Large intestine (tissue), 3 donors: ENCODE data around the gene TMED7. TPM values are rescaled to one million over a fixed set of nuclear protein-coding genes. Genes with fewer than 3 reads are reported as not detected.

ENCODE experiments used
- DNase-seq, 2 donors: peaks; one replicate each; pipeline versions ENCODE4 v3.0.0 to v3.0.0-alpha.2; 2013
- H3K27ac ChIP-seq: one replicate; pipeline ENCODE4 v1.5.1; 2013; ENCODE audit warnings: low read length
- H3K27me3 ChIP-seq: 2 replicates; pipeline ENCODE4 v1.6.1; 2013; ENCODE audit warnings: low read length; ENCODE audit not compliant: control insufficient read depth, insufficient read depth
- H3K36me3 ChIP-seq: 2 replicates; pipeline ENCODE4 v1.6.1; 2013; ENCODE audit warnings: low read length; ENCODE audit not compliant: control insufficient read depth, insufficient read depth
- H3K4me1 ChIP-seq: one replicate; pipeline ENCODE4 v1.6.1; 2013; ENCODE audit warnings: low read length; ENCODE audit not compliant: control insufficient read depth, insufficient read depth
- H3K4me3 ChIP-seq: one replicate; pipeline ENCODE4 v1.5.1; 2013; ENCODE audit warnings: low read length
- H3K9me3 ChIP-seq: one replicate; pipeline ENCODE4 v1.6.1; 2013; ENCODE audit warnings: mild to moderate bottlenecking, low read depth, low read length, moderate library complexity; ENCODE audit not compliant: control insufficient read depth
- WGBS: methylation state at CpG from one replicate; pipeline ENCODE4 v1.1.5; 2013; ENCODE audit warnings: low lambda C conversion rate; ENCODE audit not compliant: insufficient coverage; 5-methylcytosine and 5-hydroxymethylcytosine counted together
- polyA plus RNA-seq: library from polyadenylated mRNA; unstranded; fragments of 120-200 nt; gene quantifications from one replicate; pipeline ENCODE4 v1.2.1, GENCODE V29; 2013

TMED7 gene
- polyA plus RNA-seq, 1 donor: 107 TPM

DNA sequence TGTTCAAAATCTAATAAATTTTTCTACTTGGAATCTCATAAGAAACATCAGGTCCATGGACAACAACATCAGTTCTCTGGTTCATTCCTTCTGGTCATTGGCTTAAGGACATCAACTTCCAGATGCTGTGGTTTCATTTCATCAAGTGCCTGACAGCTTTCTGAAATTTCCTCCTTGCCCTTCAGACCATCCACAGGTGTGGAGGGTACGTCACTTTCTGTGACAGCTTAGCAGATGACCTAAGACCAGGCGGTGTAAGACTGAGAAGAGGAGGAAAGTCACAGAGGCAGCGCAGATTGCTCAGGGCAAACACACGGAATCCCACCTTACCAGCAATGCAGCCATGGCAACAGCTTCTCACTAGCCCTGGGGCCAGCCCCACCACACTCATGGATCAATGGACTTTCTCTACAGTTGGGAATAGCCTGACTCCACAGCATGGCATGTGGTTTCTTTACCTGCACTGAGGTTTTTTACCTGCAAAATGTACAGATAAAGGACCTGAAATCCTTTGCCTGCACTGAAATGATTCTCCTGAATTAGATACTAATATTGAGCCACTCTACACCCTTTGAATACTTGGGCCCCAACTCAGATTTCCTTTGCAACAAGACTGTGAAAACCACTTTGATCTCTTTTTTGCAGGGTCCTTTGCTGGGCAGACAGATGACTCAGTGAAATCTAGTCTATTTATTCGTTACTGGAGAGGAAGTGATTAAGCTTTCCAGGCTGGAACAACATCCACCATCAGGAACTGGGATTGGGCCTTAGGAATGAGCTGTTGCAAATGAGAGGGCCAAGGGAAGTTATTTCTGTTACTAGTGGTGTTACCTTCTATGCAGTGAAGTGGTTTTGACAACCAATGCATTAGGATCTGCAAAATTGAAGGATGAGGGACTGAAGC is 50.4 kb downstream of the TMED7 start:
- DNase-seq: no peak
- no peak overlapping the region for H3K27ac ChIP-seq
- no peaks in the 10 kb centered on the region for H3K27me3 ChIP-seq
- H3K4me1 ChIP-seq: no peaks in the 10 kb centered on the region
- no peaks in the 10 kb centered on the region for H3K36me3 ChIP-seq
- H3K9me3 ChIP-seq: no peaks in the 10 kb centered on the region
- H3K4me3 ChIP-seq: no peak overlapping the region
- WGBS: no CpG with 5 or more reads among the region's 5 CpGs

DNA sequence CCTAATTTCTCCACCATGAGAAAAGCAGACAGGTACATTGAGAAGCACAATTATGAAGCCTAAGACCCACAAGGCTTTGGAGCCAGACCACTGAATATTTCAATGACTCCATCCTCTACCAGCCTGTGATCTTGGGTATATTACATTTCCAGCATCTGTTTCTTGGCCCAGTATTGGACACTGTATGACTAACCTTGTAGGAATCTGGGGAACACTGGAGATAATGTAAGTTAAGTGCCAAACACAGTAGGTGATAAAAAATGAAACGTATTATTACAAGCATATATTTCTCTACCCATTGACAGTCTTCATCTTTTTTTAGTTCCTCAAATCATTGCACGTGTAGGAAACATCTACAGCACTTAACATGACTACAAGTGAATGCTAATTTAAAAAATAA is 52.7 kb downstream of the TMED7 start:
- Histone ChIP-seq H3K27me3 (no peaks in the 10 kb centered on the region), H3K4me1 (no peaks in the 10 kb centered on the region), H3K36me3 (no peaks in the 10 kb centered on the region), H3K27ac (no peak overlapping the region), H3K9me3 (no peaks in the 10 kb centered on the region), H3K4me3 (no peak overlapping the region)
- 86% methylated on average over 2 of the region's 2 CpGs for WGBS
- DNase-seq: no peak

DNA sequence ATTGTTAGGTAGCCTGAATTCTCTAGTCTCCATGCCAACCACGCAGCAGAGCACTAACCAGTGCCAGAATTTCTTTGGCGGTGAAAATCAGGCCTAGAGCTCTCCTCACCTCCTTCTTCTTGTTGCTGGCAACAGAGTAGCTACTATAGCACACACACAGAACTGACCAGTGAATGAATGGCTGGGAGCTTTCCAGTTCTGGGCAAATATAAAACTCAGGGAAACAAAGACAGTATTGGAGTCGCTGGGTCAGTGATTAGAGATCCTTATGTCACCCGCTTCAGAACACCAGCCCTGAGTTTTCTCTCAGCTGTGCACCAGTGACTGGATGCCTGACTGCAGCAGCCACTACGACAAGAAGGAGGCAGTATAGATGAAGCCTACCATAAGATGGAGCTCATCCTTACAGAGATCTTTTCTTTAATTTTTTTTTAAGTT is 54.4 kb downstream of the TMED7 start:
- no peaks in the 10 kb centered on the region for H3K4me1 ChIP-seq
- no peaks in the 10 kb centered on the region for H3K36me3 ChIP-seq
- no CpG with 5 or more reads among the region's 5 CpGs for WGBS
- no peak overlapping the region for H3K27ac ChIP-seq
- no peak for DNase-seq
- H3K27me3 ChIP-seq: no peaks in the 10 kb centered on the region
- H3K9me3 ChIP-seq: no peaks in the 10 kb centered on the region
- H3K4me3 ChIP-seq: no peak overlapping the region

DNA sequence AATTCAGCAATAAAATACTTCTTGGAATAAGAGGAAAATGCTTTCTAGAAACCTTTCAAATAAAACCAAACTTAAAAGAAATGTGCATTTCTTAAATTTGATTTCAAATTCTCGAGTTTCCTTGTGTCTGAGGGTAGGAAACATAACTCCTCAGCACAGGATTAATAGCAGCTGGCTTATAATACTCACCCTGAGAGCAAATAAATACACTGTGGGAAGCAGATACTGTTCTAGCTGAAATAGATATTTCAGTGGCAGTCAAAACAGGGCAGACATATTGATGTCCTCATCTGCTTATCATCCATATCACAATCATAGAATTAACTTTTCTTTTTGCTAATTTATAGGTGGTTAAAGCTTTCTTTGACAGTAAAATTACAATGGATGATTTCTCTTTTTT is 57.2 kb downstream of the TMED7 start:
- Histone ChIP-seq H3K4me3 (no peak overlapping the region), H3K36me3 (no peaks in the 10 kb centered on the region), H3K4me1 (peaks cover 4% of the 10 kb centered on the region), H3K9me3 (no peaks in the 10 kb centered on the region), H3K27ac (no peak overlapping the region), H3K27me3 (no peaks in the 10 kb centered on the region)
- WGBS: 80% methylated on average over 1 of the region's 1 CpG
- DNase-seq: no peak

DNA sequence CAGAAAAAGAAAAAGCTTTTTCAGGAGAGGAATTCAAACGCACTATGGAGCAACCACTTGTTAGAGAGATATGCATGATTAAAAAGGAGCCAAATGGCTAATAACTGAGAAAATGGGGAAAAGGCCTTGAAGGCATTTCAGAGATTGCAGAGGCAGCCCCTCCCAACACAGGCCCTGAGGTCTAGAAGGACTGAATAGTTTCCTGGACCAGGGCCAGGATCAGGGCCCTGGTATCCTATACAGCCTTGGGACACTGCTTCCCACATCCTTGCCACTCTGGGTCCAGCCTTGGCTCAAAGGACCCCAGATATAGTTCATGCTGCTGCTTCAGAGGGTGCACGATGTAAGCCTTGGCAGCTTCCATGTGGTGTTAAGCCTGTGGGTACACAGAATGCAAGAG is 60.6 kb downstream of the TMED7 start:
- H3K36me3 ChIP-seq: no peaks in the 10 kb centered on the region
- H3K9me3 ChIP-seq: no peaks in the 10 kb centered on the region
- H3K27ac ChIP-seq: no peak overlapping the region
- DNase-seq: no peak
- H3K4me3 ChIP-seq: no peak overlapping the region
- H3K4me1 ChIP-seq: peaks cover 4% of the 10 kb centered on the region
- H3K27me3 ChIP-seq: no peaks in the 10 kb centered on the region
- 100% methylated on average over 1 of the region's 2 CpGs for WGBS

Other genes starting within 250 kb of the TMED7 start
- 17.3 TPM for gene FEM1C, start 81.3 kb downstream of the TMED7 start, polyA plus RNA-seq
- gene TICAM2, start 23.6 kb downstream of the TMED7 start, polyA plus RNA-seq: 2.9 TPM
- 5.7 TPM for gene CDO1, start 190.6 kb upstream of the TMED7 start, polyA plus RNA-seq
- 74.4 TPM for gene ATG12, start 215.5 kb upstream of the TMED7 start, polyA plus RNA-seq
- 121 TPM for gene AP3S1, start 215.9 kb upstream of the TMED7 start, polyA plus RNA-seq